OCI-LY3 (cell line): ENCODE results near the gene DDB1.

ENCODE experiments used
- H2AFZ ChIP-seq: fragments of 200-600, 300-600 bp; shearing (Covaris generic); 2 replicates; pipeline ENCODE4 v1.6.0; 2014; ENCODE audit warnings: antibody characterized with exemption, low read depth, low read length
- H3K27ac ChIP-seq: fragments of 200-600, 300-600 bp; sonication (generic); 2 replicates; pipeline ENCODE4 v1.5.1; 2014; ENCODE audit warnings: mild to moderate bottlenecking, low read length, moderate library complexity, mixed read lengths
- H3K27me3 ChIP-seq: fragments of 200-600, 300-600 bp; sonication (generic); 2 replicates; pipeline ENCODE4 v1.6.1; 2014; ENCODE audit warnings: low read depth, low read length, mixed read lengths
- H3K36me3 ChIP-seq: fragments of 200-600, 300-600 bp; sonication (generic); replicated peaks from 2 replicates; pipeline ENCODE3; 2014; ENCODE audit warnings: low read depth, low read length, mixed read lengths
- H3K4me1 ChIP-seq: fragments of 300-600, 200-600 bp; sonication (generic); 2 replicates; pipeline ENCODE4 v1.6.1; 2014; ENCODE audit warnings: low read length, mixed read lengths
- H3K4me2 ChIP-seq: fragments of 200-600, 300-600 bp; sonication (generic); 2 replicates; pipeline ENCODE4 v1.6.1; 2014; ENCODE audit warnings: low read length, mixed read lengths
- H3K4me3 ChIP-seq: fragments of 300-600, 200-600 bp; sonication (generic); 2 replicates; pipeline ENCODE4 v1.5.1; 2014; ENCODE audit warnings: antibody characterized with exemption, mild to moderate bottlenecking, low read length, moderate library complexity
- H3K79me2 ChIP-seq: fragments of 300-600, 200-600 bp; shearing (Covaris generic); 2 replicates; pipeline ENCODE4 v1.6.1; 2014; ENCODE audit warnings: mild to moderate bottlenecking, low read length, mixed read lengths
- H3K9ac ChIP-seq: fragments of 300-600, 200-600 bp; shearing (Covaris generic); 2 replicates; pipeline ENCODE4 v1.6.0; 2014; ENCODE audit warnings: mild to moderate bottlenecking, low read length, moderate library complexity
- H3K9me3 ChIP-seq: fragments of 200-600, 300-600 bp; shearing (Covaris generic); 2 replicates; pipeline ENCODE4 v1.6.1; 2014; ENCODE audit warnings: low read length, mixed read lengths; ENCODE audit not compliant: insufficient read depth
- H4K20me1 ChIP-seq: fragments of 200-600, 300-600 bp; sonication (generic); 2 replicates; pipeline ENCODE4 v1.6.1; 2016; ENCODE audit warnings: low read length, mixed read lengths; ENCODE audit not compliant: insufficient read depth
- CTCF ChIP-seq: fragments of 200-600, 300-600 bp; sonication (generic); IDR thresholded peaks from 2 replicates; pipeline ENCODE4 v1.5.1; 2014; ENCODE audit warnings: antibody characterized with exemption, low read length, low read depth
- EZH2phosphoT487 ChIP-seq: fragments of 200-600 bp; shearing (Covaris generic); IDR thresholded peaks from 2 replicates; pipeline ENCODE4 v1.6.1; 2018; ENCODE audit warnings: antibody characterized with exemption, mixed run types, low read depth

The DDB1 gene

GRCh38 chr11:61310749-61311148, 22.2 kb downstream of the DDB1 start:
- H3K4me2 ChIP-seq, result no peak overlapping the region
- H3K36me3 ChIP-seq, result peaks cover 88% of the 10 kb centered on the region
- H3K27ac ChIP-seq, result no peak overlapping the region
- no peaks in the 10 kb centered on the region for H3K79me2 ChIP-seq
- TF ChIP-seq CTCF, result no peak
- no peak for TF ChIP-seq EZH2phosphoT487
- no peaks in the 10 kb centered on the region for H3K9me3 ChIP-seq
- no peak overlapping the region for H3K9ac ChIP-seq
- no peak overlapping the region for H3K4me3 ChIP-seq
- H3K27me3 ChIP-seq, result no peaks in the 10 kb centered on the region
- H4K20me1 ChIP-seq, result no peaks in the 10 kb centered on the region
- no peak overlapping the region for H2AFZ ChIP-seq
- H3K4me1 ChIP-seq, result no peaks in the 10 kb centered on the region

GRCh38 chr11:61309739-61310138, 23.2 kb downstream of the DDB1 start:
- peaks cover 84% of the 10 kb centered on the region for H3K36me3 ChIP-seq
- no peak overlapping the region for H3K4me2 ChIP-seq
- no peaks in the 10 kb centered on the region for H3K4me1 ChIP-seq
- H4K20me1 ChIP-seq, result no peaks in the 10 kb centered on the region
- H3K79me2 ChIP-seq, result no peaks in the 10 kb centered on the region
- no peak overlapping the region for H3K9ac ChIP-seq
- H3K27ac ChIP-seq, result no peak overlapping the region
- H3K27me3 ChIP-seq, result no peaks in the 10 kb centered on the region
- TF ChIP-seq CTCF (no peak), EZH2phosphoT487 (no peak)
- no peak overlapping the region for H2AFZ ChIP-seq
- H3K4me3 ChIP-seq, result no peak overlapping the region
- H3K9me3 ChIP-seq, result no peaks in the 10 kb centered on the region

- Histone ChIP-seq H3K4me3 (no peak overlapping the region), H3K4me1 (no peaks in the 10 kb centered on the region), H3K27me3 (no peaks in the 10 kb centered on the region), H4K20me1 (no peaks in the 10 kb centered on the region), H3K27ac (no peak overlapping the region), H2AFZ (no peak overlapping the region), H3K4me2 (no peak overlapping the region), H3K79me2 (no peaks in the 10 kb centered on the region), H3K9me3 (no peaks in the 10 kb centered on the region), H3K36me3 (peaks cover 79% of the 10 kb centered on the region), H3K9ac (no peak overlapping the region)
- TF ChIP-seq CTCF, result no peak
- TF ChIP-seq EZH2phosphoT487, result no peak
Measured at GRCh38 chr11:61309141-61309540, 23.8 kb downstream of the DDB1 start.

GRCh38 chr11:61307354-61307753, 25.6 kb downstream of the DDB1 start:
- no peaks in the 10 kb centered on the region for H3K79me2 ChIP-seq
- H3K27me3 ChIP-seq, result no peaks in the 10 kb centered on the region
- peaks cover 80% of the 10 kb centered on the region for H3K36me3 ChIP-seq
- no peak overlapping the region for H3K9ac ChIP-seq
- no peak for TF ChIP-seq CTCF
- no peak for TF ChIP-seq EZH2phosphoT487
- no peak overlapping the region for H3K4me3 ChIP-seq
- no peaks in the 10 kb centered on the region for H3K9me3 ChIP-seq
- H3K27ac ChIP-seq, result no peak overlapping the region
- no peaks in the 10 kb centered on the region for H3K4me1 ChIP-seq
- no peak overlapping the region for H3K4me2 ChIP-seq
- no peak overlapping the region for H2AFZ ChIP-seq
- H4K20me1 ChIP-seq, result no peaks in the 10 kb centered on the region
